GM11168 (cell line): ENCODE measurements around the gene CLTC.
"Not testable (repeated sequence)": the region's sequence is repeated elsewhere in the genome, so short reads cannot be mapped to it uniquely, and the experiment has no call there.

Source experiments
- in situ Hi-C: fragments of 300-500 bp; cut with MboI; formaldehyde crosslinking; loops from one replicate; pipeline ENCODE4 v1.12.0; 2022; ENCODE audit warnings: low sequenced_read_pairs; ENCODE audit not compliant: unreplicated experiment

The CLTC gene

GRCh38 chr17:59633658-59634359 is 14.1 kb downstream of the CLTC start:
- in situ Hi-C loops: no loop called here

GRCh38 chr17:59634632-59635541 is 15.2 kb downstream of the CLTC start:
- in situ Hi-C loops: no loop called here

- in situ Hi-C loops: no loop called here
Measured at GRCh38 chr17:59637611-59638310, 18.1 kb downstream of the CLTC start.

GRCh38 chr17:59638553-59638952 is 18.9 kb downstream of the CLTC start:
- in situ Hi-C loops: no loop called here

GRCh38 chr17:59641799-59642484 is 22.2 kb downstream of the CLTC start:
- in situ Hi-C loops: no loop called here

GRCh38 chr17:59642565-59642964 is 22.9 kb downstream of the CLTC start:
- in situ Hi-C loops: no loop called here

GRCh38 chr17:59643159-59644140 is 23.8 kb downstream of the CLTC start:
- in situ Hi-C loops: no loop called here

- in situ Hi-C loops: no loop called here
Measured at GRCh38 chr17:59647288-59647687, 27.6 kb downstream of the CLTC start.

- in situ Hi-C loops: no loop called here
Measured at GRCh38 chr17:59649886-59650285, 30.2 kb downstream of the CLTC start.

GRCh38 chr17:59650642-59651041 is 30.9 kb downstream of the CLTC start:
- in situ Hi-C loops: no loop called here

GRCh38 chr17:59651346-59651745 is 31.7 kb downstream of the CLTC start:
- in situ Hi-C loops: no loop called here

GRCh38 chr17:59652119-59652518 is 32.4 kb downstream of the CLTC start:
- in situ Hi-C loops: no loop called here

- in situ Hi-C loops: not testable (repeated sequence)
Measured at GRCh38 chr17:59656624-59657023, 36.9 kb downstream of the CLTC start.

- in situ Hi-C loops: no loop called here
Measured at GRCh38 chr17:59666235-59666634, 46.5 kb downstream of the CLTC start.

GRCh38 chr17:59668816-59669215 is 49.1 kb downstream of the CLTC start:
- in situ Hi-C loops: no loop called here

GRCh38 chr17:59669411-59669810 is 49.7 kb downstream of the CLTC start:
- in situ Hi-C loops: no loop called here

- in situ Hi-C loops: no loop called here
Measured at GRCh38 chr17:59669944-59670343, 50.2 kb downstream of the CLTC start.

- in situ Hi-C loops: no loop called here
Measured at GRCh38 chr17:59671386-59671785, 51.7 kb downstream of the CLTC start.

- in situ Hi-C loops: no loop called here
Measured at GRCh38 chr17:59675231-59675630, 55.5 kb downstream of the CLTC start.
